Urinary bladder (tissue), 4 donors: ENCODE measurements around the gene LPAR3. TPM values are rescaled to one million over a fixed set of nuclear protein-coding genes. Genes with fewer than 3 reads are reported as not detected.
A peak's percentile ranks its signal among the peaks of the same experiment; 100 is the strongest.

ENCODE experiments used
- DNase-seq: peaks from one replicate; pipeline ENCODE4 v3.0.0-alpha.2; 2015; ENCODE audit errors: extremely low spot score
- H3K27ac ChIP-seq: one replicate; pipeline ENCODE4 v1.5.1; 2013; ENCODE audit warnings: low read depth, mild to moderate bottlenecking, moderate library complexity
- H3K36me3 ChIP-seq: one replicate; pipeline ENCODE4 v1.6.1; 2013; ENCODE audit warnings: mild to moderate bottlenecking, moderate library complexity; ENCODE audit not compliant: insufficient read depth
- H3K4me1 ChIP-seq: one replicate; pipeline ENCODE4 v1.6.1; 2013; ENCODE audit warnings: mild to moderate bottlenecking, moderate library complexity; ENCODE audit not compliant: insufficient read depth
- H3K4me3 ChIP-seq: one replicate; pipeline ENCODE4 v1.5.1; 2013; ENCODE audit warnings: low read depth, low read length
- WGBS: extraction: QIAGEN DNeasy Blood & Tissue Kit; methylation state at CpG from one replicate; pipeline ENCODE4 v1.1.7; 2013; 5-methylcytosine and 5-hydroxymethylcytosine counted together
- polyA plus RNA-seq: library from polyadenylated mRNA; stranded (reverse); fragments of 200-250 nt; gene quantifications from one replicate; pipeline ENCODE4 v1.2.3, GENCODE V29; 2013
- total RNA-seq: library from RNA; depleted of rRNA; stranded (reverse); fragments of >200 nt; gene quantifications from one replicate; pipeline ENCODE4 v1.2.3, GENCODE V29; 2014
- donor health status: healthy with polysubstance abuse.
- donor health status: healthy.

The LPAR3 gene
- total and polyA plus RNA-seq, 2 donors, result 1.6 to 12.8 TPM

DNA sequence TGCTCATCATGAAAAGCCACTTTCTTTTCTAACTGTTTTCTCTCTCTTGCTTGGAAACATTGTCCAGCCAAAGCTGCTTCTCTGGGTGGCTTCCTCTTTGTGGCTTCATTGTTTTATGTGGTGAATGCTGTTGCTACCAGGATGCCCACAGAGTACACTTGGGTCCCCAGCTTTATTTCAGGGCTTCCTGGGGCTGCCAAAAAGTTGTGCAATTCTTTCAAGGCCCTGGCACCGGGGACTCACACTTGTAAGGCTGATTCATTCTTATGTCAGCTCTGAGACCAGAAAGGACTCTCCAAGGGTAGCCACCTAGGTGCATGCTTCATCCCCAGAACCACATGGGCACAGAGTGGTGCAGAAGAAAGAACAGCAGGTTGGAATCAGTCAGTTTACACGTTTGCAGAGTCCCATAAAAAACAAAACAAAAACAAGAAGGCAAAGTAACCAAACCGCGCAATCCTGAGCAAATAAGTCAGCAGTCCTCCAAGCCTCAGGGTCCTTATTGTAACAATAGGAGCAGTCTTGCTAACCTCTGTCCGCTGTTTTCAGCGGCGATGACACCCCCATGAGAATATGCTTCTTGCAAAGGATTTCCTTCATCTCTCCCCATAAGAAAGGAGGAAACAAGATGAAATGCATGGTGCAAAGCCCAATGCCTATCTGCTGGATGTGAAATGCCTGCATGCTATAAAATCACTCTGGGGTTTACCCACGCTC lies 112.8 kb downstream of the LPAR3 start:
- H3K27ac ChIP-seq, result no peak overlapping the region
- no peaks in the 10 kb centered on the region for H3K36me3 ChIP-seq
- H3K4me1 ChIP-seq, result no peaks in the 10 kb centered on the region
- 73% methylated on average over 8 of the region's 8 CpGs for WGBS
- no peak for DNase-seq
- no peak overlapping the region for H3K4me3 ChIP-seq

DNA sequence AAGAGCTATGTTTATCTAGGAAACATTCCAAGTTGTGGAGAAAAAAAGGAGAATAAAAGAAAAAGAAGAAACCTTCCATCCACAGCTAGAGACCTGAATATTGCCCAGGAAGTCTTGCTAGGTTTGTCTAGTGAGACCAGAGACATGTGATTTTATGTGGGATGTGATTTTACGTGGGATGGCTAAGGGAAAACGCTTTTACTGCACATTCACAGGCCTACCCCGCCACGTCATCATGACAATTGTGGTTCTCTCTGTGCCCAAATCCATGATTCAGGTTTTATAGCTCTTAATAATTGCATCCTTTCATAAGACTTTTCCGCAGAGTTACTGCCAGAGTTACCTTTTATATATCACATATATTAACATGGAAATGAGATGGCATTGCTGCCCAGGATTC lies 116.4 kb downstream of the LPAR3 start:
- no peak overlapping the region for H3K4me3 ChIP-seq
- no peak overlapping the region for H3K27ac ChIP-seq
- no peak for DNase-seq
- no peaks in the 10 kb centered on the region for H3K4me1 ChIP-seq
- H3K36me3 ChIP-seq, result no peaks in the 10 kb centered on the region
- WGBS, result 81% methylated on average over 5 of the region's 5 CpGs

- Histone ChIP-seq H3K4me3 (no peak overlapping the region), H3K27ac (no peak overlapping the region), H3K36me3 (no peaks in the 10 kb centered on the region), H3K4me1 (no peaks in the 10 kb centered on the region)
- DNase-seq, result no peak
- WGBS, result 66% methylated on average over 3 of the region's 3 CpGs
These were observed 117.5 kb downstream of the LPAR3 start for GRCh38 chr1:84775535-84775920.

DNA sequence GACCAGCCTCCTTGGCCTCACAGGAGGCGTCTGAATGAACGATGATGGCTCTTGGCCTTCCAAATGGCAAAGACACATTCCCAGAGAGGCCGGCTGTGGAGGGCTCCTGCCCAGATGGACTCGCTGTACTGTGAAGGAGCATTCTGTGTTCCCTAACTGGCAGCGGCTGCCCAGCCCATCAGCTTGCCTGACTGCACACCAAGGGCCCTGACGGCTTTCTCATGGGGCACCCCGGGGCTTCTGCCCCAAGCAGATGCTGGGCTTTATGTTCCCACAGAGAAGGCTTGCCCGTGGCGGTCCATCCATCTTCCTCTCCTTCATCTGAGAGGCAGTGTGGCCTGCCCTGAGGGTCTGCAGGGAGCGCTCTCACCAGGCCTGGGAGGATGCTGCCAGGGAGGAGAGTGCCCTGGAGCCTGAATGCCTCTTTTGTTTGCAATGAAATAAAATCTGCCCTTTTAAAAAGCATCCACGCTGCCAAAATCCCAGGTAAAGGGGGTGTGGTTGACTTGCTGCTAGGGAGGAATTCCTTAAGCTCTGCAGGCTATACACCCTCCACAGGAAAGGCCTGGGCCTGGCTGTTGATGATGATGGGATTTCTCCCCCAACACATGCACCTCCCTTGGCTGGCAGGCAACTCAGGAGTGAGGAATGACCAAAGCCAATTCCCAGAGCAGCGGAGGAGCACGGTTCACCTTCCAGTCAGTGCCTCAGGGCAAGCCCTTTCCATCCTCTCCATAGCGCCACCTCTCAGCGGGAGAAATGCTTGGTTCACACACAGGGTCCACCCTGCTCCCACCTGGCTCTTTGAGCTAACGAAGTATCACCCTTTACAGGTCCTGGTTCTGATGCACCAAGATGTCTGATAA lies 118.1 kb downstream of the LPAR3 start:
- Histone ChIP-seq H3K4me3 (no peak overlapping the region), H3K4me1 (no peaks in the 10 kb centered on the region), H3K36me3 (no peaks in the 10 kb centered on the region), H3K27ac (no peak overlapping the region)
- DNase-seq, result no peak
- WGBS, result 87% methylated on average over 16 of the region's 16 CpGs

DNA sequence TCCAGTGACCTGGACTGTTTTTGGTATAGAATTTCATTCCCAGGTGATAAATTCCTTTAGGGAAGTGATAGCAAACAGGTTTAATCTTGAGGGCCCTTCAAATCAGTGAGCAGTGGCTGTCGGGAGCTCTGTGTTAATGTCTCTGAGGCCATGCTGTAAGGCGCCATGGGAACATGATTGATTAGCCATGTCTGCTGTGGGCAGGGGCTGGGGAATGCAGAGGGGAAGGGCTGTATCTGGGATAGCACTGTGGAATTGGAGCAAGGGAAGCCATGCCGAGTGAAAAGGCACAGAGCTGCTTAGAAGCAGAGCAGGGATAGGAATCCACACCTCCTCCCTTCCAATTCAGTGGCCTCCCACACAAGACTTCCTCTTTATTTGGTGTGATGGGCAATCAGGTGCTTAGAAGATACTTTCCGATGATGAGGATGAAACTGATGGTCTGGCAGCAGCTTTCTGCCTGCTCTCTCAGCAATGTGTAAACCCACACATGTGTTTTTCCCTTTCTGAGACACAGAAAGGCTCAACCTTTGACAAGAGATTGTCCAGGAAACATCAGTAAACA lies 119.0 kb downstream of the LPAR3 start:
- whole genome bisulfite sequencing, result 79% methylated on average over 4 of the region's 4 CpGs
- Histone ChIP-seq H3K27ac (no peak overlapping the region), H3K36me3 (no peaks in the 10 kb centered on the region), H3K4me3 (no peak overlapping the region), H3K4me1 (no peaks in the 10 kb centered on the region)
- DNase-seq, result no peak

DNA sequence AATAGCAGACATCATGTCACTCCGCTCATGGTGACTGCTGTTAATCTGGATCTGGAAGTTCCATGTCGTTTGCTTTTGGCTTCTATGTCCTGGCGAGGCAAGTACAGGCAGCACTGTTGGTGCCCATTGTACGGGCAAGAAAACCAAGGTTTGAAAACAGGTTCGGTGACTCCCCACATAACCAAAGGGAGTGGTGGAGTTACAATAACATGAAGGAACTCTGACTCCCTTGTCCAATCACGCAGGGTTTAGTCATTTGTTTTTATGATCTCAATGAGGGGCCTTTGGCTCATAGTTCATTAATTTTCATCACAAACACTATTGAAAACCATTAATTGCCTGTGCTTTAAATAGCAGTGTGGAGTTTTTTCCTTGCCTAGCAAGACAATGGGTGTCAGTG lies 119.8 kb downstream of the LPAR3 start:
- no peak for DNase-seq
- Histone ChIP-seq H3K36me3 (no peaks in the 10 kb centered on the region), H3K4me1 (no peaks in the 10 kb centered on the region), H3K4me3 (no peak overlapping the region), H3K27ac (no peak overlapping the region)
- WGBS, result 80% methylated on average over 6 of the region's 6 CpGs

DNA sequence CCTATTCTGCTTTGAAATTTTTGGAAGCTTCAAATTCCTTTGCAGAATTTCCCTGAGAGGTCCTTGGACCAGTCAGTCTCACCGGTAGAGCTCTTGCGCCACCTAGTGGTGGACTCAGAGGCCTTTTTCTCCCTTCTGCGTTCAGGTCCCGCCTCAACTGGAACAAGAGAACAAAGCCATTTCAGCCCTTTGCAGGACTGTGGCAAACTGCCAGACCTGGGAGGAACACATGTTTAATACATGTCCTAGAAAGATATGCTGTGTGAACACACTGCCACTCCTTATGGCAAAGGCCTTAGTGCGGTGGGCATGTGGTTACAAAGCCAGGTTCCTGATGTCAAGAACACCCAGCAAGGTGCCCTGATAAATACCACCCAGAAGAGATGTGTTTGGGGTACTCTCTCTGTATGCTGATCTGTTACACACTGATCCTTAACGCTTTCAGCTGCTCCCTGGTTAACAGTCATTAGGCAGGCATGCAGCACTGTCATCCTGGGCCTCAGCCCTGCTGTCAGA lies 120.5 kb downstream of the LPAR3 start:
- DNase-seq, result peak; percentile 87
- Histone ChIP-seq H3K4me1 (no peaks in the 10 kb centered on the region), H3K27ac (no peak overlapping the region), H3K36me3 (no peaks in the 10 kb centered on the region), H3K4me3 (no peak overlapping the region)
- 14% methylated on average over 6 of the region's 6 CpGs for WGBS

DNA sequence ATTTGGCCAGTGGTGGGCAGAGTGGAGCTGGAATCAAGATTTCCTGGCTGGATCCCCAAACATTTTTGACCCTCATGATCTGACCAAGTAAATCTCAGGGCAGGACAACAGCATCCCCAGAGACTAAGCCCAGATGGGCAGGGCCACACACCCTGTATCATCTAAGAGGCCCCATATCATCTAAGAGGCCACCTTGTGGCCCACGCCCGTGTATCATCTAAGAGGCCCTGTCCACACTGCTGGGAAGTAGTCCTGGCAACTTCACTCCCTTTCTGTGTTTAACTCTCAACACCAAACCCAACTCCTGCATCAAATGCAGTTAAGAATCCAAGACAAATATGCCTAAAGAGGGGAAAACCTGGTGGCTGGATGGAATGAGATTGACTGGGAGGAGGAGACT lies 121.1 kb downstream of the LPAR3 start:
- no peaks in the 10 kb centered on the region for H3K4me1 ChIP-seq
- H3K27ac ChIP-seq, result no peak overlapping the region
- WGBS, result 83% methylated on average over 2 of the region's 2 CpGs

GRCh38 chr1:84770481-84770880 lies 122.5 kb downstream of the LPAR3 start:
- no peak overlapping the region for H3K27ac ChIP-seq
- 86% methylated on average over 2 of the region's 2 CpGs for WGBS
- DNase-seq, result no peak
- no peak overlapping the region for H3K4me3 ChIP-seq
- no peaks in the 10 kb centered on the region for H3K36me3 ChIP-seq
- H3K4me1 ChIP-seq, result no peaks in the 10 kb centered on the region

More for the DNA sequence above, 121.1 kb downstream of the LPAR3 start:
- Histone ChIP-seq H3K4me3 (no peak overlapping the region), H3K36me3 (no peaks in the 10 kb centered on the region)
- DNase-seq, result no peak

DNA sequence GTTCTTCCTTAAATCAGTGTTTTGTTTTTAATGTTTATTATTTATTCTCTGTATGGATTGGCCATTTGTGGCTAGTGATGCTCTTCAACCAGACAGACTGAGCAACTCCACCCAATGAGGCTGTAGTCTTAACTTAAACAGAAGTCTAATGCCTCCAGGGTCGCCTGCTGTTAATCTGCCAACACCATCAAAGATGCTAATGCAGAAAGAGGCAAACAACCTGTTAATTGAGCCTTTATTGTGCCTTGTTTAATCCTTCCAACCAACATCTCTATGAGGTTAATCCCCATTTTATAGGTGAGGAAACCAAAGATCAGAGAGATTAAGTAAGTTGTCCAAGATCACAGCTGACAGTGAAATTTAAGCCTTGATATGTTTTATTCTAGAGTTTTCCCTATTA lies 123.4 kb downstream of the LPAR3 start:
- Histone ChIP-seq H3K4me3 (no peak overlapping the region), H3K27ac (no peak overlapping the region), H3K4me1 (no peaks in the 10 kb centered on the region), H3K36me3 (no peaks in the 10 kb centered on the region)
- 71% methylated on average over 1 of the region's 1 CpG for WGBS
- no peak for DNase-seq

DNA sequence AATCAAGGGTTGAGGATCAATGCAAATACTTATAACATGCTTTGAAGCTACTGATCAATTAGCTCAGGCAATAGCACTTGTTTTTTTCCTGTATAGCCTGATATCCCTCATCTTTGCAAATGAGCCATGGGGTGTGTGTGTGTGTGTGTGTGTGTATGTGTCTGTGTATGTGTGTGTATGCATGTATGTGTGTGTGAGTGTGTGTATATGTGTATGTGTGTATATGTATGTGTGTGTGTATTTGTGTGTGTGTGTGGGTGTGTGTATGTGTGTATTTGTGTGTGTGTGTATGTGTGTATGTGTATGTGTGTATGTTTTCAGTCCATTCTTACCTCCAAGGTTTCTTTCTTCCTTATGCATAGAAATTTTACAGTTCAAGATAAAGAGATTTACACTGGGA lies 124.4 kb downstream of the LPAR3 start:
- no peaks in the 10 kb centered on the region for H3K36me3 ChIP-seq
- no peak overlapping the region for H3K4me3 ChIP-seq
- H3K27ac ChIP-seq, result no peak overlapping the region
- no peaks in the 10 kb centered on the region for H3K4me1 ChIP-seq
- DNase-seq, result no peak

DNA sequence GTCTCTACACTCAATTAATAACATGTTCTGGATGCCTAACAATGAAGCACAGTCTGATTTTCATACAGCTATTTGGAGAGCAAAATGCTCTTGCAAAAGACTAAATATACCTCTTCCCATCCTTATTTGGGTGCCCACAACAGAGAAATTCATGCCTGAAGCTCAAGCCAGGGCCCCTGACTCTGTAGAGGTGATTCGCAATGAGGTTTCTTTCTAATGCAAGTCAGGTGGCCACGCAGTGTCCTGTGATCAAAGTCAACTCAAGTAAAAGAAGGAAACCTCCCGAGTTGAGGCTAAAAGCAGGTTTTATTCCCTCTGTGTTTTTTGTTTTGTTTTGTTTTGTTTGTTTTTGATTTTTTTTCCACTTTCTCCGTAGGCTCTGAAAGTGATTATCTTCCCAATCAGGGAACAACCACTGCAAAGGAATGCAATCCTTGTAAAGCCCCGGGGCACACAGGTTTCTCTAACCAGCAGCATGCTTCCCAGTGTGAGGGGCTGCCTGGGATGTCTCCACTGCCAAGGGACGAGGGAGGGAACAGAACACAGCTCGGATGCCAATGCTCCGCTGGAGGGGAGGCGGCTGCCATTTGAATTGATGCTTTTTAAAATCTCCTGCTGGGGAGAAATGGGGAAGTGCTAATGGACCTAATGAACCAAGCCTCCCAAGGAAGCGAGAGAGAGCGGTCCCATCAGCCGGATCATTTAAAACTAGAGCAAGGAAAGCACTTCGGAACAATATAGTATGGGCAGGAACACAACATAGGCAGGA lies 128.9 kb downstream of the LPAR3 start:
- no peaks in the 10 kb centered on the region for H3K4me1 ChIP-seq
- no peaks in the 10 kb centered on the region for H3K36me3 ChIP-seq
- no peak overlapping the region for H3K4me3 ChIP-seq
- no peak overlapping the region for H3K27ac ChIP-seq
- 49% methylated on average over 13 of the region's 13 CpGs for WGBS
- no peak for DNase-seq

DNA sequence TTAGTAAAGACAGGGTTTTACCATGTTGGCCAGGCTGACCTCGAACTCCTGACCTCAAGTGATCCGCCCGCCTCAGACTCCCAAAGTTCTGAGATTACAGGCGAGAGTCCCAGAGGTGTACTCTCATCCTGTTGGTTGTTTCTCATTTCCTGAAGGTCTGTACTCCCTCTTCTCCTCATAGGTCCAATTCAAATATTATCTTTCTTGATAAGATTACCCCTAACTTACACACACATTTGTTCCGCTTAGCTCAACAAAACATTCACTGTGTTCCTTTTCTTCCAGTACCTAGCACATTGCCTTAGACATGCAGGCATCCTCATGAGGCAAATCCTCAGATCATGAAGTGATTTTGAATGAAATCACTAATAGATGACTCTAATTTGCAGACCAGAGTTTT lies 130.3 kb downstream of the LPAR3 start:
- no peaks in the 10 kb centered on the region for H3K4me1 ChIP-seq
- H3K4me3 ChIP-seq, result no peak overlapping the region
- 90% methylated on average over 5 of the region's 5 CpGs for WGBS
- H3K36me3 ChIP-seq, result no peaks in the 10 kb centered on the region
- DNase-seq, result no peak
- no peak overlapping the region for H3K27ac ChIP-seq
